Keratinocyte (primary cell): ENCODE measurements around the gene CTNNA3. TPM values are rescaled to one million over a fixed set of nuclear protein-coding genes. Genes with fewer than 3 reads are reported as not detected.

Experiments used
- DNase-seq: peaks from one replicate; pipeline ENCODE4 v3.0.0-alpha.2; 2011; ENCODE audit warnings: low read depth, missing footprints, low spot score
- FAIRE-seq: peaks from 2 replicates; lab custom pipeline; 2011; peaks lifted over from hg19 to GRCh38; lab: Jason Lieb, UNC
- H2AFZ ChIP-seq: 2 replicates; pipeline ENCODE4 v1.6.0; 2012; ENCODE audit warnings: low read length, control low read depth, inconsistent platforms; ENCODE audit not compliant: control insufficient read depth
- H3K27ac ChIP-seq: 2 replicates; pipeline ENCODE4 v1.5.1; 2011; ENCODE audit warnings: low read length; ENCODE audit not compliant: control insufficient read depth, insufficient read depth
- H3K27me3 ChIP-seq: 3 replicates; pipeline ENCODE4 v1.6.0; 2011; ENCODE audit warnings: low read length; ENCODE audit not compliant: control insufficient read depth, insufficient read depth; ENCODE audit errors: extremely low read depth
- H3K36me3 ChIP-seq, 2 experiments: 2 replicates in 1 of 2; 3 replicates in 1 of 2; pipeline ENCODE4 v1.5.1; 2011; ENCODE audit warnings: low read length in 2 of 2, mild to moderate bottlenecking in 1 of 2; ENCODE audit not compliant: control insufficient read depth in 2 of 2, insufficient read depth in 2 of 2; ENCODE audit errors: extremely low read depth in 1 of 2
- H3K4me1 ChIP-seq: 3 replicates; pipeline ENCODE4 v1.5.1; 2011; ENCODE audit warnings: low read length; ENCODE audit not compliant: control insufficient read depth, insufficient read depth; ENCODE audit errors: extremely low read depth
- H3K4me2 ChIP-seq: 3 replicates; pipeline ENCODE4 v1.6.0; 2011; ENCODE audit warnings: low read depth, low read length; ENCODE audit not compliant: control insufficient read depth, insufficient read depth; ENCODE audit errors: extremely low read depth
- H3K4me3 ChIP-seq, 3 experiments: fragments of 200-600 bp in 1 of 3; sonication (generic) in 1 of 3; 2 replicates in 2 of 3; 3 replicates in 1 of 3; pipeline ENCODE4 v1.5.1; 2011 to 2016; ENCODE audit warnings: low read length in 3 of 3, mild to moderate bottlenecking in 3 of 3, control low read depth in 2 of 3, inconsistent platforms in 1 of 3, low read depth in 1 of 3, mixed read lengths in 1 of 3, mixed run types in 1 of 3, moderate library complexity in 1 of 3; ENCODE audit not compliant: control insufficient read depth in 2 of 3, insufficient read depth in 2 of 3; ENCODE audit errors: extremely low read depth in 1 of 3
- H3K79me2 ChIP-seq: 2 replicates; pipeline ENCODE4 v1.6.0; 2012; ENCODE audit warnings: low read length; ENCODE audit not compliant: control insufficient read depth, insufficient read depth
- H3K9ac ChIP-seq: 3 replicates; pipeline ENCODE4 v1.6.0; 2011; ENCODE audit warnings: low read length; ENCODE audit not compliant: control insufficient read depth, insufficient read depth; ENCODE audit errors: extremely low read depth
- H3K9me1 ChIP-seq: 3 replicates; pipeline ENCODE4 v1.6.0; 2011; ENCODE audit warnings: low read length; ENCODE audit not compliant: control insufficient read depth, insufficient read depth; ENCODE audit errors: extremely low read depth
- H3K9me3 ChIP-seq: 2 replicates; pipeline ENCODE4 v1.5.1; 2012; ENCODE audit warnings: low read depth, low read length; ENCODE audit not compliant: control insufficient read depth
- H4K20me1 ChIP-seq: 3 replicates; pipeline ENCODE4 v1.6.0; 2011; ENCODE audit warnings: low read length; ENCODE audit not compliant: control insufficient read depth, insufficient read depth; ENCODE audit errors: extremely low read depth
- CTCF ChIP-seq, 3 experiments: IDR thresholded peaks in 1 of 3; conservative IDR thresholded peaks in 1 of 3; optimal IDR thresholded peaks in 1 of 3; 2 replicates in 2 of 3; 3 replicates in 1 of 3; pipeline versions ENCODE3 to v1.5.1; 2011; ENCODE audit warnings: low read length in 3 of 3, mild to moderate bottlenecking in 3 of 3, moderate library complexity in 2 of 3, control low read depth in 1 of 3, inconsistent platforms in 1 of 3; ENCODE audit not compliant: insufficient read depth in 2 of 3; ENCODE audit errors: extremely low read depth in 1 of 3
- EZH2 ChIP-seq: IDR thresholded peaks from one replicate; pipeline ENCODE4 v1.6.1; 2012; ENCODE audit warnings: inconsistent platforms, mild to moderate bottlenecking, low read length, moderate library complexity
- dilution Hi-C: fragments of 300-500 bp; cut with MboI; formaldehyde crosslinking; loops from one replicate; pipeline ENCODE4 v1.7.0; 2020; ENCODE audit warnings: low sequenced_read_pairs; ENCODE audit not compliant: extremely low pct_ligation_motif_present
- polyA plus RNA-seq, 5 experiments: library from polyadenylated mRNA; depleted of rRNA in 3 of 5; stranded (reverse) in 3 of 5; stranded (forward) in 1 of 5; unstranded in 1 of 5; fragments of >200 nt; gene quantifications; 1 replicate in 1 of 5; 2 replicates in 3 of 5; 3 replicates in 1 of 5; pipeline versions ENCODE4 v1.2.1 to v1.2.3, GENCODE V29; 2011 to 2012; ENCODE audit warnings: missing spikeins in 2 of 5, low read depth in 1 of 5, low replicate concordance in 1 of 5

Gene CTNNA3
- polyA plus RNA-seq, 1 donor (not counting 4 experiments of a cell fraction or from before 2014, with no cell fraction given) = 0.01 TPM

GRCh38 chr10:66513504-66513903, 1182.5 kb downstream of the CTNNA3 start:
- H3K36me3 ChIP-seq = no peaks in the 10 kb centered on the region
- H3K9me1 ChIP-seq = no peaks in the 10 kb centered on the region
- no peaks in the 10 kb centered on the region for H3K4me1 ChIP-seq
- no peak overlapping the region for H2AFZ ChIP-seq
- H3K27me3 ChIP-seq = no peaks in the 10 kb centered on the region
- dilution Hi-C loops = no loop called here
- TF ChIP-seq EZH2 (no peak), CTCF (optimal IDR thresholded peaks at IDR 0.05 in 1 of 3, IDR thresholded peaks at IDR 0.05 in 1 of 3, conservative IDR thresholded peaks at IDR 0.05 in 1 of 3; ENCODE audit: extremely low read depth in 1 of 3, insufficient read depth in 2 of 3, low read length in 3 of 3) (no peak)
- no peaks in the 10 kb centered on the region for H3K79me2 ChIP-seq
- no peaks in the 10 kb centered on the region for H4K20me1 ChIP-seq
- FAIRE-seq = no peak
- no peaks in the 10 kb centered on the region for H3K9me3 ChIP-seq
- no peak overlapping the region for H3K4me2 ChIP-seq
- no peak overlapping the region for H3K27ac ChIP-seq
- H3K4me3 ChIP-seq = no peak overlapping the region
- H3K9ac ChIP-seq = no peak overlapping the region
- no peak for DNase-seq

- FAIRE-seq (peak; percentile 98), DNase-seq (peak; percentile 66)
- peaks cover 15% of the 10 kb centered on the region for H3K4me1 ChIP-seq
- H3K9ac ChIP-seq = no peak overlapping the region
- peak overlapping the region; percentile 76 for H3K27ac ChIP-seq
- dilution Hi-C loops = no loop called here
- H3K4me3 ChIP-seq = no peak overlapping the region
- H4K20me1 ChIP-seq = no peaks in the 10 kb centered on the region
- peak overlapping the region; percentile 87 for H2AFZ ChIP-seq
- no peaks in the 10 kb centered on the region for H3K36me3 ChIP-seq
- no peaks in the 10 kb centered on the region for H3K27me3 ChIP-seq
- peak overlapping the region; percentile 35 for H3K4me2 ChIP-seq
- TF ChIP-seq EZH2 (no peak), CTCF (optimal IDR thresholded peaks at IDR 0.05 in 1 of 3, IDR thresholded peaks at IDR 0.05 in 1 of 3, conservative IDR thresholded peaks at IDR 0.05 in 1 of 3; ENCODE audit: extremely low read depth in 1 of 3, insufficient read depth in 2 of 3, low read length in 3 of 3) (no peak)
- no peaks in the 10 kb centered on the region for H3K79me2 ChIP-seq
- no peaks in the 10 kb centered on the region for H3K9me1 ChIP-seq
- H3K9me3 ChIP-seq = no peaks in the 10 kb centered on the region
Measured at GRCh38 chr10:66505003-66505657, 1190.9 kb downstream of the CTNNA3 start.
